GM19468 (cell line): ENCODE data around the gene FBN1.

Source experiments
- ATAC-seq: cut with Tn5 transposase; IDR thresholded peaks from one replicate; pipeline ENCODE4 v1.9.1; 2021; ENCODE audit warnings: mild to moderate bottlenecking, moderate library complexity, moderate number of reproducible peaks; ENCODE audit not compliant: unreplicated experiment; ENCODE audit errors: extremely low read depth

Gene FBN1

DNA sequence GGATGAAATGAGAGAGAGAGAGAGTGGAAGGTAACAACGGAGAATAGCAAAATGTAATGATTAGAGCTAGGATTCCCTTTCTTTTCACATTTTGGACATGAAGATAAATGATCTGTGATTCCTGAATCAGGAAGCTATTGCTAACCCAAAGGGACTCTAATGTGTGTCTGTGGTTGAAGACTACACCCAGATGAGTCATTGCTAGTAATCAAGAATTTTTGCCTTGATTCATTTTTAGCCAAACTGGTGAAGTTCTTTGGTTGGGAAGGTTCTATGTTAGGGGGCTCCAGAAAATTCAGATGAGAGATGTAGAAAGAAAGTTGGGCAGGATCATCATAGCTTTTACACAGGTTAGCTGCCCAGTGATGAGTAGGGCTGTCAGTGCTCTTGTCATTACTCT lies 197.9 kb downstream of the FBN1 start:
- ATAC-seq, result no peak

DNA sequence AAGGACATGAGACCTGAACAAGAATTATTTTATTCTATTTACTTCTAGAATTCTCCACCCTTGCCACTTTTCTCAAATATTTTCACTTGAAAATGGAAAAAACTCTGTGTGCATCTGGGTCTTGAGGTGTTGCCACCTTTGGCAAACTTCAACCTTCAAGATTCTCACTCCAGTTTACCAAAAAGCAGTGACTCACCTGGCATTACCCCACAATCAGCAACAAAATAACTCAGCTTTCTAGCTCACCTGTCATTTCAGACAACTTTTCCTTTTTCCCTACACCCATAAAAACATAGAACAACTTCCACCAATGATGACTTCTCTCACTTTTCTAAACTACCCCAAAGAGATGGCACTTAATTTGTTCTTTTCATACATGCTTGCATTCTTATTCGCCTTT lies 198.5 kb downstream of the FBN1 start:
- ATAC-seq, result no peak

DNA sequence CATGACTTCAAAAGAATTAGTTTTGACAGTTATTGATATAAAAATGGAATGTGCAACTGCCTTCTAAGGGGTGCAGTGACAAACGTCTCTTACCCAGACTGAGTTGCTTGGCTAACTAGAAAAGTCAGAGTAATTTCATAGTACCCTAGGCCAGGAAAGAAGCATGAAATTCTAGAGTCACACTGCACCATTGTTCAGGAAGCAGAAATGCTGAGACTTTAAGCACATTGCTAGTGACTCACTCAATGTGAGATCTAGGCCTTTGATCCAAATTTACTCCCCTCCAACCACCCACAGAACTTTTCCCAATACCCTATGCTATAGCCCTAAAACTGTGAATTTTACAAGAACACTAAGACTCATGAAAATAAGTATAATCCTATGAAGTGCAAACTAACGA lies 203.5 kb downstream of the FBN1 start:
- no peak for ATAC-seq

DNA sequence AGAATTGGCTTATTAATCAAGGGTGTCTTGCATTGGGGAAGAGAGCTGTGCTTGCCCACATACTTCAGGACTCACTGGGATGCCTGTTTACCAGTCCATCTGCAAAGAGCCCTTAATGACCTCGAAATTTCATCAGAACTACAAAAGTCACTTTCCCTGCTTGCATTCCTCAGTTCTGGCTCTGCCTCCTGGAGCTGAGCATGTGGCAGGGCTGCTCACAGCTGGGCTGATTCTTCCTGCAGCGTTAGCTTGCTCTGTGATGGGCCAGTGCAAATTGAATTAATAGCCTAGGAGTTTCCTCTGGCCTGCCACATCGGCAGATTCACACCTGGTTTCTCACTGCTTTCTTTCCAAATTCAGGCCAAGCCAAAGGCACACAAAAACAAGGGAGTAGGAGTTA lies 205.4 kb downstream of the FBN1 start:
- no peak for ATAC-seq

DNA sequence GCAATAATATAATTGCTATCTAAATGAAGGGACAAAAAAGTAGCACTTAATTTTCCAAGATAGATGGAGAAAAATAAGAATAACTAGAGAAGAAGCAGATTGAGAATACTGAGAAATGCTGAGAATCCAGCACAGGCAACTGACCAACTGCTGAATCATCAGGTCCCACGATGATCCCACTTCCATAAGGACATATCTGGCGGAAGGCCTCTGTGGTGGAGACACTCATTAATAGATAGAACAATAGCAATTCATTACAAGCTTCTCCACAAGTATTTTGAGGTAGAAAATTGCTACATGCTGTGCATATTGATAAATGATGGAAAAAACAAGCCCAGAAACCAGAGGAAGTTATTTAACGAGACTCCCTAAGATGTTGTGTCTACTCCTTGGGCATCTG lies 208.3 kb downstream of the FBN1 start:
- no peak for ATAC-seq

DNA sequence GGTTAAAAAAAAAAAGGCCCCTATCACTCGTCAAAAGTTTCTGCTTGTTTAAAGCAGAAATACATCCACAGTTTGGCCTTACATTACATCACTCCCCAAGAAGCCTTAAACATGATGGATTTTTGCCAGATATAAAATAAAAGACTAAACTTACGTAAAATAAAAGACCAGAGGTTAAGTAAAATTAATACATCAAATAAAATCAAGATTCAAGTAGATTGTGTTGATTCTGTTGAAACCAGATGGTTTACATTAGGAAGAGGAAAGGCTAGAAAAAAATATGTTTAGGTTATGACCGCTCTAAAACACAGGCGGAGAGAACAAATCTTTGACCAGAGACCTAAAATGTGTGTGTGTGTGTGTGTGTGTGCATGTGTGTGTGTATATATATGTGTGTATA lies 210.2 kb downstream of the FBN1 start:
- ATAC-seq, result no peak

DNA sequence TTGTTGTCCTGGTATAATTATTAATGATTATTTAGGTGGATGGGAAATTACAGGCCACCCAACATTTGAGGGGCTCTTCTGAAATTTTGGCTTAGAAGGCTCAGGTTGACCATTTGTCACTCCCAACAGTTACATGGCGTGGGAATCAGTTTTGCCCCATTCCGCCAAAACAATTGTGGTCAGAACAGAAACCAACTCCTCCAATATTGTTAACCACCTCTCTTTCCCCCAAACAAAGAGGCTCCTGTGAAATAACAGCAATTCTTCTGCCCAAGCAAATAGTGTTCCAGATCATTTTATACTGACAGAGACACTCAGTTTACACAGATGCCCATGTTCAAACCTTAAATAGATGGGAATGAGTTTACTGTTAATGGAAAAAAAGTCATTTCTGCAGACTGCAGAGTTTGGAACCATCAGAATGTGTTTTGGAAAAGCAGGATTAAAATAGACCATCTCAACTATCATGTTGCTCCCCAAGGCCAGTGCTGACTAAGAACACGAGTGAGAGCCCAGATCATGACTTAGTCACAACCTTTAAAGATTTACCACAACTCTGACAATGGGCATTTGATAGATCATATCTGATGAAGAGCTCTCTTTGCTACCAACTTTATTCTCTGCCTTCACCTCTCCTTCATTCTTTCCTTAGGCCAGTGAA lies 212.2 kb downstream of the FBN1 start:
- ATAC-seq, result no peak

DNA sequence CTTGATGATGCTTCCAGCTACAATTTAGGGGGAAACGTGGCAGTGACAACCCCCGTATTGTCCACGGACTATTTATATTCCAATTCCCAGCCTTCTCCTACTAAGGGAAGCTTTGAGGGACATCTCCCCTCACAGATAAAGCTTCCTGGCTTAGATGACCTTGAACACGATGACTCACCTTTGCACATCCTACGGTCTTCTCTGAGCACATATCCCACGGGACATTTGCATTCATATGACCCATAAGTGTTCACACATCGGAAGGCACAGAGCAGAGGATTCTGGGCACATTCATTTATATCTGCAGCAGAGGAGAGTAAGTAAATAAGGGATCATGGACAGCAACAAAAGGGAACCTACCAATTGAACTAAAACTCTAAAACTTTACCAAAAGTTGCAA lies 212.8 kb downstream of the FBN1 start:
- ATAC-seq, result no peak

DNA sequence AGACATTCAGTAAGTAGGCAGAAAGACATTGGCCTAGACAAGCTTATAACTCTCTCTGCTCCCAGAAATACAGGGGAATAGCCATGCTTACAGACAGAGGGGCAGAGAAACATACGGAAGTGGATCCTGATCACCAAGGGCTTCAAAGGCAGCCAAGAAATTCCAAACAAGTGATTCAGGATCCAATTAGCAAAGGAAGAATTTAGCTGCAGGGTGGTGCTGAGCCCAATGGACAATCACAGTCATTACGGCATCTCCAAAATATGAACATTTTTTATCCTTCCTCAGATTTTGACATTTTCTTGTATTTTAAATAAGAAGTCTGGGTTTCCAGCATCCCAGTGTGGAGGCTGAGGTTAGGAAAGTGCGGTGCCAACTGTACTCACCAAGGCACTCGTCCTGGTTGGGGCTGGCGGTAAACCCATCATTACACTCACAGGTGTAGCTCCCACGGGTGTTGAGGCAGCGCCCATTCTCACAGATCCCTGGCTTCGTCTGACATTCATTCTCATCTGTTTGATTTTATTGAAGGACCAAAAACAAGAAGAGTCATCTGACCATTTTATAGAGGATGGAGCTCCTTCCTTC lies 217.5 kb downstream of the FBN1 start:
- no peak for ATAC-seq

DNA sequence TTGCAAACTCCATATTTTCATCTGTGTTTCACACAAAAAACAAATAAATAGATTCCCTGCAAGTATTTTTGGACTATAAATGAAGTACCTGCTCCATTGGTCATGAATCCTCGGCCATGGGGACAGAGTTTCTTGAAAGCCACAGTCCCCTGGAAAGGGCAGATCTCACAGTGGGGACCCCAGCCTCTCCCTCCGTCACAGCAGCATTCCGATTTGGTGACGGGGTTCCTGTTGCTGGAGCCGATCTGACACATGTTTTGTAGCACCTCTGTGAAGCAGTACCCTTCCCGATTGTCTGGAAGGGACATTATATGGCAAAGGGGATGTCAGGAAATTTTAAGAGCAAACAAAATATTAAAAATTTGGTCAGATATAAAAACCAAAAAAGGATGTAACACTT lies 218.0 kb downstream of the FBN1 start:
- no peak for ATAC-seq

DNA sequence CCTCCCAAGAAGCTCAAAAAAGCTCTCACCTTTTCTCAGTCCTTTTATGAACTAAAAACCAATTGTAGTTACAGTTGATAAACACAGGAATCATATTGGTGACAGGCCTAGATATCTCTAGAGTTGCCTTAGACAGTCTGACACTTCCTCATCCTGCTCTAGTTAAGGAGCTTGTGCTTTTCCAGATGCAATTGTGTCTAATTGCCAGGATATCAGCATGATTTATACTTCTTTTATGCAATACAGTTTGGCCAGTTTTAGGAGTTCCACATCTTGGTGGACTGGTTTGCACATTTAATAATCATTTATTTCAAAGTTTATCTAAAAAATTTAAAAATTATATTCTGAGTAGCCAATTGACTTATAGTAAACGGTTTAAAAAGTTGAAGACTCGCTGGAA lies 218.6 kb downstream of the FBN1 start:
- ATAC-seq, result no peak

DNA sequence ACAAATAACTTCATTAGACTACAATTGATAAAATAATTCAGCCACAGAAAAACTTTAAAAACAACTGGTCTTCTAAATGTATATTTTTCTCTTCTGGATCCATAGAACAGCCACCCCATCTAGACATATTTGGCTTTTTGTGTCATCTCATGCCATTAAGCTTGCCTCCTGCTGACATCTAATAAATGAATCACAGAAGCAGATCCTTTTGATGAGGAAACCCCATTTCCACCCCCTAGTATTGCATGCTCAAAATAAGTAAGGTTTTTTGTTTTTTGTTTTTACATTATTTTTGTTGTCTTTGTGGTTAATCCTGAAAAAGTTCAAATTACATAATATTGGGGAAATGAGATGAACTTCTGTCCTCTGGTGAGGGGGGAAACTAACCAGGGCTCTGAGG lies 219.5 kb downstream of the FBN1 start:
- no peak for ATAC-seq

DNA sequence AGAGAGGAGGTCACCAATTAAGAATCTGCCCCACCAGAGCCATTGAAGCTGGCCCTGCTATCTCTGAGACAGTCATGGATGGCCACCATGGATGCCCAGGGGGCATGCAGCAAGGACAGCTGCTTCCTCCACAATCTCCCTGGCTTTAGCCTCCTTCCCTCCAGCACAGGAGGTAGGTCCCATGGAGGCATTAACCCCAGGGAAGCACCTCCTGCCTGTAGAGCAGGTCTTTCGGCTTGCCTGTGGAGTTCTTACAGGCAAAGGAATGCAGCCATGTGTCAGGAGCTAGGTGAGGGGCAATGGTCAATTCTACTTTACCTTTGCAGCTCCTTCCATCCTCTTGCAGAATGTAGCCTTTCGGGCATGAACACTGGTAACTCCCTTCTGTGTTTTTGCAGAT lies 220.5 kb downstream of the FBN1 start:
- no peak for ATAC-seq

DNA sequence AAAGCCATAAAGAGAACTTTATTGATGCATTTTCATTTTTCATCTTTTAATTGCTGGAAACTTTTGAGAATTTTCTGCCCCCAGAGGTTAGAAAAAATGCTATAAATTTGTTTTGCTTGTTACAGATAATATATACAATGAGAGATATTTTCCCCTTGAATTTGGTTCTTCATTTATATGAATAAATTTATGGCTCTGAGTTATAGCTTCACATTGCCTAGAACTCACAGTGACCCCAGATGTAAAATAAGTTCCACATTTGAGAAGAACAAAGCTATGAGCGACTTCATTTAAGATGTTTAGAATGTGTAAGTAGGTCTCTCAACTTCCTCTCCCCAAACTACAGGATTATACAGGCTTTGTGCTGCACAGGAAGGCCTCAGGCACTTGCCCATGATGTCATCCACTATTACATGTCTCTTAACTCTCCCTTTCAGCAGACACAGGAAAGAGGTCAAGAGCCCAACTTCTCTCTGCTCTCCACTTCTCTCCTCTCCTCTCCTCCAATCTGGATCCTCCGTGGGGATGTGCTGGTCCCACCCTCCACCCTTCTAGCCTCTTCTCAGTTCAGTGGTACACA lies 221.5 kb downstream of the FBN1 start:
- ATAC-seq, result no peak

DNA sequence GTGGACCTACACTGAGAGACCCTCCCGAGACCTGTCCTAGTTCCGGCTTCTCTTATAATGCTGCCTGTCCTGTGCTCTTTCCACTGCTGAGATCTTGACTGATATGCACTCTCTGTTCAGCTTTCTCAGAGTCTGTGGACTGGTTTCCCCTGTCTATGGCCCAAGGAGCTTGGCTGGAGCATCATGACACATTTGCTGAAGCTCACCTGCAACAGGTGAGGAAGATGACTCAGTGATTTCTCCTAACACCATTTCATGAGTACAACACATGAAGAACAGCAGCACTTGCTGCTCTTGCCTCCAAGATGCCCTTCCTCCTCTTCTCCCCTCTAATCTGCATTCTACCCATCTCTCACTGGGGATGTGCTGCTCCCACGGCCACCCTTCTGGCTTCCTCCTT lies 222.2 kb downstream of the FBN1 start:
- ATAC-seq, result no peak

DNA sequence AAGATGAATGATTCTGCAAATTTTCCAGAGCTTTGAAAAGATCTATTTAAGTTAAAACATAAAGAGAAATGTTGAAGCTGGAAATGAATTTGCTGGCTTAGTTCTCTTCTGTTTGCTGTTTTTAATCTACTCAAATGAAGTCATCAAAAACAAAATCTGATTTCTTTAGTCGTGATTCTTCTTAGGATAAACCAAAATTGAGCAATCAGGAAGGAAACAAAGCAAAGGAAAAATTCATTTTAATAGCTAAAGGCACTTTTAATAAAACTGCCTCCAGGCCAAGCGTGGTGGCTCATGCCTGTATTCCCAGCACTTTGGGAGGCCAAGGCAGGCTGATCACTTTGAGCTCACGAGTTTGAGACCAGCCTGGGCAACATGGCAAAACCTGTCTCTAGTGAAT lies 223.1 kb downstream of the FBN1 start:
- no peak for ATAC-seq

DNA sequence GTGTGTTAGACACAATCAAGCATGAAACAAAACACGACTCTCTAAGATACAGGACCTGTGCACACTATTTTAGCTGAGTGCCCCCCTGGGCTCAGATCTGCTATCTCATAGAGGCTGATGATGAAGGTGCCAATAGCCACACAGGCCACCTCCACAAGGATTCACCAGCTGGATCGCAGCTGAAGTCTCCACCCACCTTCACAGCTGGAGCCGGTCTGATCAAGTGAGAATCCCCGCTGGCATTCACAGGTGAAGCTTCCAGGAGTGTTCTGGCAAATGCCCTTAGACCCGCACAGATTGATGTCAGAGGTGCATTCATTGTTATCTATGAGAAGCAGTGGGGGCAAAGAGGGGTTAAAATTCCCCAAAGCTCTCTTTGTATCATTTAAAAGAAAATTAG lies 224.1 kb downstream of the FBN1 start:
- ATAC-seq, result no peak

DNA sequence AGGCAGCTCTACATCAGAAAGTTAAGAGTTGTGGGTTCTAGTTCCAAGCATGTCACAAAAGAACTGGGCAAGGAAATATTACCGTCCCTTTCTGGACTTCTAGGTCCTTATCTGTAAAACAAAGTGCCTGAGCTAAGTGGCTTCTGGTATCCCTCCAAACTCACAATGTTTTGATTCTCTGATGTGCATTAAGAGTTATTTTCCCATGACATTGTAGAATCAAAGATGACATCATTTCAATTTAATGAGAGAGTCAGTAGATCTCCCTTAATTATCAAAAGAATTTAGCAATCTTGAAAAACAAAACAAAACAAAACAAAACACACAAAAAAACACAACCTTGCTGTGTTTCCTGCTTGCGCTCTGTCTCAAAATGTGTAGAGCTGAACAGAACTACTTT lies 225.6 kb downstream of the FBN1 start:
- no peak for ATAC-seq

DNA sequence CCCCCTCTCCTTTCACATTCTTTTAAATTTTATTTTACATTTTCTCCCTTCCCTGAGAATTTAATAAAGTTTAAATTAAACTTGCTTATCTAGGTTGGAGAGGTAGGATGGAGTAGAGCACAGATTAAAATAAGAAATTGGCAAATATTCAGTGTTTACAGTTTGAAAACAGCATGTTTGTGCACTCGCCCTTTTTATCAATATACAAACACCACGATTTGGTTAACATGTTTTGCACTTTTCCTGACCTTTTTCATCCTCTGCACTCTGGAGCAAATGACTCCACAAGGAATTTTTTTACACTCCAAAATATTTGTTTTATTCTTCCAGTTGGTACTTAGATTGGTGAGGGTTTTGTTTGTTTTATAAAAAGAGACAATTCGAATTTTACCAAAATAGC lies 227.2 kb downstream of the FBN1 start:
- no peak for ATAC-seq

DNA sequence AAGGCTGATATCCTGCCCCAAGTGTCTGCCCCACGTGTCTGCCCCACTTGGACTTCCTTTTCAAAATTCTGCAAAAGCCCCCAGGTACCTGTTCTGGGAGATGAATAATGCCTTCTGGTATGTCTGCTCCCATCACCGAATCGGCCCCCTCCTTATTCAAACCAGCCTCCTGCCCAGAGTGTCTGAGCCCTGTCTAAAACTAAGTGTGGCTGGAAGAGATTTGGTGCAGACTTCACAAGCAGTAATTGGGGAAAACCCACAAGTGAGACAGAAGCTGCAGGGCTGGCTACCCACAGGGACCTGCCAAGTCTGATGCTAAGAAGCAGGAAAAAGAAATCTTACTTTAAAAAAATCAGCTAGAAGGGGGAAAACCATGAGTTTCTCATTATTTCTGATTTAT lies 229.2 kb downstream of the FBN1 start:
- no peak for ATAC-seq

DNA sequence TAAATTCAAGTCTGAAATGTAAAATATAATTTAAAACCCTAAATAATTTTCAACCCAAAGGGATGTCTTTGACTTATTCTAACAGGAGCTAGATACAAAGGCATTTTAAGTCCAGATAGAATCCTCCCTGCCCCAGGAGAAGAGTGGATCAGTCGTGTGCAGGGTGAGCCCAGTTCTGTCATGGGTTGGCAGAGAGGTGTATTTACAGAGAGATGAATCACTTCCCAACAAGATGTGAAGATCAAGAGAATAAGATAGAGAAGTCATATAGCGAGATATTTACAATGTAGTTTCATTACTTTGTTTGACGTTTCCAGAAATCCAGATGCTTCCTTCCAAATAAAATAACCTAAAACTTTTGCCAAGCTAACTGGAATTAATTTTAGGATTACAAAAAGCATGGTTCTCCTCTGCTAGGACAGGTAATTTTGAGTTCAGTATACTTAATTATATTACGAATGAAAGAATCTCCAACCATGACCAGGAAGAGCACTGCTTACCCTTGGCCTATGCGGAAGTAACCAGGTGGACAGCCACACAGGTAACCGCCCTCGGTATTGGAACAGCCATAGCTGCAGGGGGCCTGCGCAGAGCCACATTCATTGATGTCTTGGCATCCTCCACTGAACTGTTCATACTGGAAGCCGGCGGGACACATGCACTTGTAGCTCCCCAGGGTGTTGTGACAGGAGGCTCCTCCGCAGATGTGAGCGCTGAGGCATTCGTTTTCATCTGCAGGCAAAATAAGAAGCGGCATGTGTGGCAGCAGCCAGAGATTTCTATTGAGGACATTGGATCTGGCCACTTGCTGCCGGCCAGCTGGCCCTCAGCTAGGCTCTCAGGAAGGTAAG lies 230.2 kb downstream of the FBN1 start:
- ATAC-seq, result no peak
